Thyroid gland (tissue), 4 donors: Measurements from ENCODE around the gene TBC1D20.

ENCODE experiments used
- POLR2A ChIP-seq, 2 donors: fragments of 450-650 bp; IDR thresholded peaks; one replicate each; pipeline ENCODE4 v1.6.1; 2017; ENCODE audit warnings: antibody characterized with exemption in 2 of 2, mild to moderate bottlenecking in 2 of 2, moderate library complexity in 1 of 2
- TF ChIP-seq, protein P1 (sequence below), 6 experiments: fragments of 200-600 bp in 3 of 6; fragments of 450-650 bp in 3 of 6; sonication (generic) in 3 of 6; IDR thresholded peaks; one replicate each; pipeline ENCODE4 v1.5.1; 2016 to 2019; ENCODE audit warnings: antibody characterized with exemption in 6 of 6, mild to moderate bottlenecking in 2 of 6, inconsistent platforms in 1 of 6, moderate library complexity in 1 of 6

DNA sequence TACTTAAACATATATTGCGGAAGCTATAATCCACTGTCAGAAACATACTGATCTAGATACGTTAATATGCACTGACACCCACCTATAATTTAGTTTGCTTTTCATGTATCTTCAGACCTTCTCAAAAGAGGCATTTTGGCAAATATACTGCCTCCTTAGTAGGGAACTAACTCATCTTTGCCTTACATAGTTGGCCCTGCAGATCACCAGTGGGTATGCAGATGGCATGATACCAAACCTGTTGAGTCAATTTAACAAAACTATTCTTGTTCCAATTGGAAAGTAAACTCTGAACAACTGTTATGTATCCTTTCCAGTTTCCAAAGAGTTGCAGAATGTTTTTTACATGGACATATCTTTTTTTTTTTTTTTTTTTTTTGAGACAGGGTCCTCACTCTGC is 35.6 kb upstream of the TBC1D20 start:
- TF ChIP-seq, protein P1, sequence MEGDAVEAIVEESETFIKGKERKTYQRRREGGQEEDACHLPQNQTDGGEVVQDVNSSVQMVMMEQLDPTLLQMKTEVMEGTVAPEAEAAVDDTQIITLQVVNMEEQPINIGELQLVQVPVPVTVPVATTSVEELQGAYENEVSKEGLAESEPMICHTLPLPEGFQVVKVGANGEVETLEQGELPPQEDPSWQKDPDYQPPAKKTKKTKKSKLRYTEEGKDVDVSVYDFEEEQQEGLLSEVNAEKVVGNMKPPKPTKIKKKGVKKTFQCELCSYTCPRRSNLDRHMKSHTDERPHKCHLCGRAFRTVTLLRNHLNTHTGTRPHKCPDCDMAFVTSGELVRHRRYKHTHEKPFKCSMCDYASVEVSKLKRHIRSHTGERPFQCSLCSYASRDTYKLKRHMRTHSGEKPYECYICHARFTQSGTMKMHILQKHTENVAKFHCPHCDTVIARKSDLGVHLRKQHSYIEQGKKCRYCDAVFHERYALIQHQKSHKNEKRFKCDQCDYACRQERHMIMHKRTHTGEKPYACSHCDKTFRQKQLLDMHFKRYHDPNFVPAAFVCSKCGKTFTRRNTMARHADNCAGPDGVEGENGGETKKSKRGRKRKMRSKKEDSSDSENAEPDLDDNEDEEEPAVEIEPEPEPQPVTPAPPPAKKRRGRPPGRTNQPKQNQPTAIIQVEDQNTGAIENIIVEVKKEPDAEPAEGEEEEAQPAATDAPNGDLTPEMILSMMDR (IDR thresholded peaks at IDR 0.05), result no peak
- TF ChIP-seq POLR2A (IDR thresholded peaks at IDR 0.05), result no peak
